Peyer's patch (tissue), 4 donors: ENCODE data around the gene ACOT7. TPM values are rescaled to one million over a fixed set of nuclear protein-coding genes. Genes with fewer than 3 reads are reported as not detected.
"Not testable (repeated sequence)": the region's sequence is repeated elsewhere in the genome, so short reads cannot be mapped to it uniquely, and the experiment has no call there.

Experiments used
- DNase-seq, 3 donors: peaks; one replicate each; pipeline ENCODE4 v3.0.0-alpha.2; 2017 to 2019
- H3K27ac ChIP-seq, 4 donors: fragments of 200-600 bp; sonication (generic); one replicate each; pipeline ENCODE4 v1.5.1; 2016 to 2019
- H3K27me3 ChIP-seq, 2 donors: fragments of 200-600 bp; sonication (generic); one replicate each; pipeline ENCODE4 v1.5.1; 2019
- H3K36me3 ChIP-seq, 3 donors: fragments of 200-600 bp; sonication (generic); one replicate each; pipeline ENCODE4 v1.5.1; 2016 to 2019
- H3K4me1 ChIP-seq, 4 donors: fragments of 200-600 bp; sonication (generic); one replicate each; pipeline ENCODE4 v1.5.1; 2016 to 2019
- H3K4me3 ChIP-seq, 4 donors: fragments of 200-600 bp; sonication (generic); 1 replicate in 3 of 4; 2 replicates in 1 of 4; pipeline ENCODE4 v1.5.1; 2016 to 2019; ENCODE audit warnings: mild to moderate bottlenecking in 1 of 4
- H3K9me3 ChIP-seq, 4 donors: fragments of 200-600 bp; sonication (generic); one replicate each; pipeline ENCODE4 v1.5.1; 2016 to 2019; ENCODE audit warnings: mild to moderate bottlenecking in 1 of 4
- POLR2A ChIP-seq, 2 donors: fragments of 450-650 bp; IDR thresholded peaks; one replicate each; pipeline ENCODE4 v1.5.1; 2017; ENCODE audit warnings: antibody characterized with exemption in 2 of 2, mild to moderate bottlenecking in 2 of 2, moderate library complexity in 2 of 2
- total RNA-seq, 4 donors: library from RNA; depleted of rRNA; stranded (reverse); fragments of >200 nt; gene quantifications; one replicate each; pipeline ENCODE4 v1.1.0, GENCODE V29; 2016
- TF ChIP-seq, protein P1 (sequence below), 6 experiments: fragments of 450-650 bp in 4 of 6; fragments of 200-600 bp in 2 of 6; sonication (generic) in 1 of 6; IDR thresholded peaks; one replicate each; pipeline ENCODE4 v1.5.1; 2017 to 2019; ENCODE audit warnings: antibody characterized with exemption in 6 of 6, mild to moderate bottlenecking in 3 of 6, moderate library complexity in 1 of 6

ACOT7 gene
- total RNA-seq, 4 donors from 2014 or later = 38.4 to 93.2 (median 67.1) TPM

DNA sequence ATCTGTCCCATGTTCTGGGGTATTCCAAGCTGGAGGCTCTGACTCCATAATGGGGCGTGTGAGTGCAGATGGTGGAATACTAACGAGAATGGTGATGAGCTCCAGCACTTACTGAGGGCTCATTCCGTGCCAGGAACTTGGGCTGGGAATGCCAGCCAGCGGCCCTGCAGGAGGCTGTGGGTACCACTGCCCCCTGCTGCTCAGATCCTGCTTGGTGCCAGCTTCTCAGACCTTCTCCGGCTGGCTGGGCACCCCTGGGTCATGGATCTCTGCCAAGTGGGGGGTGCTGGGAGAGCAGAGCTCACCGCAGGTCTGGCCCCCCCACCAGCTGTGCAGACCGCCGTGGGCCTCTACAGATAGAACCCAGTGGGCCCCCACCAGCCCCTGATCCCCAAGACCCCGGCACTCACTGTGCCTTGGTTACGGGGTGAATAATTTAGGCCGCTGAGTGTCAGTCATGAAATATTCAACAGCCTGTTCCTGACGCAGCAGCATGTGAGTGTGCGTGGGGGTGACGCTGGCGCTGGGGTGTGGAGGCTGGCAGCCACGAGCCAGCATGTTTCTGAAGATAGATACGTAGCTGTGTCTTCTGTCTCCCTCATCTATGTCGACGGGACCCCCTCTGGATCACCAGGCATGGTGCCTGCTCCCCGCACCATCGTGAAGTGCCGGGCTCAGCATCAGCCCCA lies 43.6 kb upstream of the ACOT7 start:
- H3K4me1 ChIP-seq = peaks cover 0 to 15% (median 0%) of the 10 kb centered on the region in 4 donors
- H3K4me3 ChIP-seq, H3K9me3 ChIP-seq, H3K27me3 ChIP-seq, H3K27ac ChIP-seq, DNase-seq, H3K36me3 ChIP-seq: not testable (repeated sequence)
- TF ChIP-seq, protein P1, sequence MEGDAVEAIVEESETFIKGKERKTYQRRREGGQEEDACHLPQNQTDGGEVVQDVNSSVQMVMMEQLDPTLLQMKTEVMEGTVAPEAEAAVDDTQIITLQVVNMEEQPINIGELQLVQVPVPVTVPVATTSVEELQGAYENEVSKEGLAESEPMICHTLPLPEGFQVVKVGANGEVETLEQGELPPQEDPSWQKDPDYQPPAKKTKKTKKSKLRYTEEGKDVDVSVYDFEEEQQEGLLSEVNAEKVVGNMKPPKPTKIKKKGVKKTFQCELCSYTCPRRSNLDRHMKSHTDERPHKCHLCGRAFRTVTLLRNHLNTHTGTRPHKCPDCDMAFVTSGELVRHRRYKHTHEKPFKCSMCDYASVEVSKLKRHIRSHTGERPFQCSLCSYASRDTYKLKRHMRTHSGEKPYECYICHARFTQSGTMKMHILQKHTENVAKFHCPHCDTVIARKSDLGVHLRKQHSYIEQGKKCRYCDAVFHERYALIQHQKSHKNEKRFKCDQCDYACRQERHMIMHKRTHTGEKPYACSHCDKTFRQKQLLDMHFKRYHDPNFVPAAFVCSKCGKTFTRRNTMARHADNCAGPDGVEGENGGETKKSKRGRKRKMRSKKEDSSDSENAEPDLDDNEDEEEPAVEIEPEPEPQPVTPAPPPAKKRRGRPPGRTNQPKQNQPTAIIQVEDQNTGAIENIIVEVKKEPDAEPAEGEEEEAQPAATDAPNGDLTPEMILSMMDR (IDR thresholded peaks at IDR 0.05) = peak in 4 of 6 experiments; percentile 9 to 40 (median 26)

DNA sequence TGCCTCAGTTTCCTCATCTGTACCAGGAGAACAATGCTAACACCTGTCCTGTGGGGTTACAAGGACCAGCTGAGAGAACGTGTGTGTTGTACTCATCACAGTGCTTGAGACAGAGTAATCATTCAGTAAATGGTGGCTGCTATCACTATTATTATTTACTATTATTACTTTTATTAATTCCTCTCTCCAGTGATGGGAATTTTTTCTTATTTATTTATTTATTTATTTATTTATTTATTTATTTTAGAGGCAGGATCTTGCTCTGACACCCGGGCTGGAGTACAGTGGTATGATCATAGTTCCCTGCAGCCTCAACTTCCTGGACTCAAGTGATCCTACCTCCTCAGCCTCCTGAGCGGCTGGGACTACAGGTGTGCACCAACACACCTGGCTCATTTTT lies 42.7 kb upstream of the ACOT7 start:
- not testable (repeated sequence) for DNase-seq, H3K4me3 ChIP-seq, H3K9me3 ChIP-seq, H3K27me3 ChIP-seq, H3K36me3 ChIP-seq, H3K27ac ChIP-seq
- peaks cover 0 to 15% (median 0%) of the 10 kb centered on the region in 4 donors for H3K4me1 ChIP-seq

DNA sequence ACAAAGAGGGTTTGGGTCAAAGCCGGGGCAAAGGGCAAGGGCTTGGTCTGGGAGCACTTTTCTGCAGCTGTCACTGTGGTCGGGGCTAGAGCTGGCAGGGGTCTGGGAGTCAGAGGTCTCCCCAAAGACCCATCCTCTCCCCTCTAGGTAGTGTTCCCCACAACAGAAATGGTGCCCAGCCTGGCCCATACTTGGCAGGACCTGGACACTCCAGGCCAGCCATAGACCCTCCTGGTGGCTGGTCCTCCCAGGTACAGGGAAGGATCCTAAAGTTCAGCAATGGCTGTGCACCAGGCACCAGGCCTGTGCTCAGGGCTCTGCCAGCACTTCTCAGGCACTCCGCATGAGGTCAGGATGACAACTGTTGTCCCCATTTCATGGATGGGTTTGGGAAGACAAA lies 42.0 kb upstream of the ACOT7 start:
- H3K9me3 ChIP-seq = no peaks in the 10 kb centered on the region
- H3K27me3 ChIP-seq = peaks cover 0 to 3% of the 10 kb centered on the region in 2 donors
- H3K4me1 ChIP-seq = peaks cover 0 to 9% (median 0%) of the 10 kb centered on the region in 4 donors
- no peak for DNase-seq
- H3K4me3 ChIP-seq = no peak overlapping the region
- TF ChIP-seq POLR2A (IDR thresholded peaks at IDR 0.05) = no peak
- TF ChIP-seq, protein P1 (IDR thresholded peaks at IDR 0.05) = no peak
- H3K36me3 ChIP-seq = no peaks in the 10 kb centered on the region
- no peak overlapping the region for H3K27ac ChIP-seq

DNA sequence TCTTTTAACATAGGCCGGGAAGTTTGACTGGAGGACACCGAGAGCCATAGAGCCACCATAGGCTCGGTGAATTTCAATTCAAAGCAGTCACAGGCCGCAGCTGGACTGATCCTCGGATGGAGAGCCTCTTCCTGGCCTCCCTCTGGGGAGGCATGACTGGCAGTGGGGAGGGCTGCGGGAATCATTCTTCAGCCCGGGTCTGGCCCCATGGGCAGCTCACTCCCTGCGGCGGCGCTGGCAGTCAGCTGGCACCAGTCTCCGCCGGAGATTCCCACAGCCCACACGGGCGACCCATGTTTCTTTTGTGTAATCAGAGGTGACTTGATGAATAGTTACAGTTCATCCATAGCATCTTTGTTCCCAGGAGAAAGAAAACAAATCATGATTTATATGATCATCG lies 41.6 kb upstream of the ACOT7 start:
- Histone ChIP-seq H3K27ac (no peak overlapping the region), H3K9me3 (no peaks in the 10 kb centered on the region), H3K4me3 (no peak overlapping the region), H3K36me3 (no peaks in the 10 kb centered on the region), H3K27me3 (peaks cover 0 to 3% of the 10 kb centered on the region in 2 donors), H3K4me1 (peaks cover 0 to 5% (median 0%) of the 10 kb centered on the region in 4 donors)
- DNase-seq = no peak
- no peak for TF ChIP-seq POLR2A (IDR thresholded peaks at IDR 0.05)
- TF ChIP-seq, protein P1 (IDR thresholded peaks at IDR 0.05) = no peak

DNA sequence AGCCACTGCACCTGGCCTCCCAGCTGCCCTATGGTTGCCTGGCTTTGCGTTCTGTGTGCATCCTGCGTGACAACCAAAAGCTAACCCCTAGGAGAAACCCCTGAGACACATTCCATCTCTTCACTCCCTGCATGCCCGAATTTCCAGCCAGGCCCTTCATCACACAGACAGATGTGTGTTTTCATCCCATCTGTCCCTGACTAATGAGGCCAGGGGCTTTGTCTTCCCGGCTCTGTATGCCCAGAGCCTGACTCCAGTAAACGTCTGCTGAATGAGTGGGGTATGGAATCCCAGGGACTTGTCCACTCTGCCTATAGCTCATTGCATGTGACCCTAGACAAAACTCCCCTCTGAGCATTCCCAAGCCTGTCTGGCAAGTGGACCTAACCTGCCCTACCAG lies 40.6 kb upstream of the ACOT7 start:
- H3K4me1 ChIP-seq = no peaks in the 10 kb centered on the region
- no peak for DNase-seq
- H3K4me3 ChIP-seq = no peak overlapping the region
- no peaks in the 10 kb centered on the region for H3K36me3 ChIP-seq
- H3K27me3 ChIP-seq = no peaks in the 10 kb centered on the region
- H3K27ac ChIP-seq = no peak overlapping the region
- no peaks in the 10 kb centered on the region for H3K9me3 ChIP-seq
- TF ChIP-seq, protein P1 (IDR thresholded peaks at IDR 0.05) = no peak
- TF ChIP-seq POLR2A (IDR thresholded peaks at IDR 0.05) = no peak

DNA sequence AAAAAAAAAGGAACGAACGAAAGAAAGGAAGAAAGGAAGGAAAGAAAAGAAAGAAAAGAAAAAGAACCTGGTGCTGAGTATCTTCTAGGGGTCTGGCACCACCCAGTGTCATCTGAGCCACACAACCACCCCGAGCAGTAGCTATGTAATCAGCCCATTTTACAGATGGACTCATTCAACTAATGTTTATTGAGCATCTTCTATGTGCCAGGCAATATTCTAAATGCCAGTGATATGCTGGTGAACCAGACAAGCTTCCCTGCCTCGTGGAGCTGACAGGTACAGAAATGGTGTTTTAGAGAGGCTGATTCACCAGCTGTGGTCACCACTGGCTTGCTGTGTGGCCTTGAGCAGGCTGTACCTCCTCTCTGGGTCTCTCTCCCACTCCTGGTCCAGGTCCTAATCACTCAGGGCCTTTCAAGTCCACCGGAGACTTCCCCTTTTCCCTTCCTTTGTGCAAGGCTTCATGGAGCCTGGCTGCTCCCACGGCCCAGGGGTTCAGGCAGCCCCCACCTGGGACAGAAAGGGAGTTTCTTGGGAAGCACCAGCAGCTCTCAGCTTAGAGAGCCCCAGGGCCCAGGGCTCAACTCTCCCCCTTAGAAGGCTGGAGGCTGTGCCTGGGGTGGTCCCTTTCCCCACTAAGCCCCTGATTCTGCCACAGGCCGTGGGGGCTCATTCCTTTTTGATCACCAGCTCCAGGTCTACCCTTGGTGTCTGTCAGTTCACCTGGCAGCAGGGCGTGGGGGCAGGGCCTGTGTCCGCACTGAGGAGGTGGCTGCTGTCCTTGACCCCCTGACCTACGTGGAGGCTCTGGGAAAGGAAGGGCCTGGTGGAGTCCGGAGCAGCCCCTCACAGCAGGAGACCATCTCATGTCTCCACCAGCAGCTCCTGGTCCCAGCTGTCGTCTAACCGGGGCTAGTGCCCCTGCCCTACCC lies 38.3 kb upstream of the ACOT7 start:
- not testable (repeated sequence) for H3K4me1 ChIP-seq, H3K27me3 ChIP-seq, H3K9me3 ChIP-seq, H3K36me3 ChIP-seq, H3K27ac ChIP-seq, DNase-seq, H3K4me3 ChIP-seq

DNA sequence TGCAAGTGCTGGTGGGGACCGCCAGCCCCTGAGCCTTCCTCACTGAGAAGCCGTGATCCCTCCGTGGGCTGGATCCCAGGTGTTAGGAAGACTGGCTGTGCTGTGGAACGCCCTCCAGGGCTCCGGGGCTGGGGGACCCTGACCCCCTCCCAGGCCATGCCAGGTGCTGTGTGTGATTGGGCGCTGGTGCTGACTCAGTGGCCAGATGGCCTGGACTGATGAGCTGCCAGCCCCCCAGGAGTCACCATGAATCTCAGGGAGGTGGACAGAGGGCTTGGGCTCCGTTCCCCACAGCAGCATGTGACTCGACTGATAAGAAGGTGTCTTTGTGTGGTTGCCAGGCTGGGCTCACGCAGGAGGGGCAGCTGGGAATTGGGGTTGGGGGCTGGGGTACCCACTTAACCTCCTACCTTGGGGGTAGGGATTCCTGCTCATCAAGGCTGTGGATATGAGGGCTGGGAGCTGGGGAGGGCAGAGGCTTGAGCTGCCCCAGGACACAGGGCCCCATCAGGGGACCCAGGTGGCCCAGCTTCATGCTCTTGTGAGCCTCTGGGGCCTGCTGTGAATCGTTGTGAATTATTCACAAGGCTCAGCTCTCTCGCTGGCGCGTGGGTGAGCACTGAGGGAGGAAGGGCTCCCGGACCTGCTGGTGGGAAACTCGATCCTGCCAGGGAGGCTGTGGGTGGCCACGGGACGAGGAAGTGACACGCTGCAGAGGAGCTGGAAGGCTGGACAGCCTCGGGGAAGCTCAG lies 36.3 kb upstream of the ACOT7 start:
- not testable (repeated sequence) for H3K27me3 ChIP-seq, H3K36me3 ChIP-seq, H3K4me3 ChIP-seq, H3K27ac ChIP-seq, H3K9me3 ChIP-seq
- peak in 1 of 3 donors; percentile 44 for DNase-seq
- H3K4me1 ChIP-seq = peaks cover 0 to 20% (median 4%) of the 10 kb centered on the region in 4 donors

DNA sequence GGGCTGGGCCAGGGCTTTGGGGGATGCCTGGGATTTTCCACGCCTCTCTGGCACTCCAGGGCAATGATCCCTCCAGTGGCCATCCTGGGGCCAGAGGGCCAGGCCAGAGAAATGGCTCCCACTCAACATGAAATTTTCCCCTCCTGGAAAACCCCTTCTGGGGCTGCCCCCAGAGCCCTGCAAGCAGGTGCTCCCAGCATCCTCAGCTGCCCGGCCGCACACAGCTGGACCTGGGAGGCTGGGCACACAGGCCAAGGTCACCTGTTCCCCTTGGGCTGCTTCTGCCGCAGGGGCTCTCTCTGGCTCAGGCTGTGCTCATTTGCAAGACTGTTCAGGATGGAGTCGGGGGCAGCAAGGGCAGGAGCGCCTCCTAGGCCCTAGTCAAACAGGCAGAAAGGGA lies 34.9 kb upstream of the ACOT7 start:
- not testable (repeated sequence) for H3K36me3 ChIP-seq, DNase-seq, H3K4me3 ChIP-seq, H3K27ac ChIP-seq, H3K9me3 ChIP-seq
- Histone ChIP-seq H3K4me1 (peaks cover 3 to 34% (median 14%) of the 10 kb centered on the region in 4 donors), H3K27me3 (peaks cover 0 to 22% of the 10 kb centered on the region in 2 donors)
